Activated T-helper 1 cell treated with anti-CD3 and anti-CD28 coated beads, Interleukin-12 subunit alpha, Interleukin-12 subunit beta, Interleukin-2, Interleukin-4 antibody, amounts not matched to agents 30 ng/mL and 10 ng/mL and 1 ng/mL, durations not matched to agents 14 hours and 24 hours and 36 hours (primary cell): ENCODE data around the gene CACNG4. TPM values are rescaled to one million over a fixed set of nuclear protein-coding genes. Genes with fewer than 3 reads are reported as not detected.

ENCODE experiments used
- DNase-seq: peaks from one replicate; pipeline ENCODE4 v3.0.0; 2021; ENCODE audit warnings: low spot score
- H3K27ac Mint-ChIP-seq: one replicate; pipeline ENCODE4 v1.8.0; 2021; ENCODE audit warnings: mild to moderate bottlenecking, mixed read lengths
- H3K27me3 Mint-ChIP-seq: one replicate; pipeline ENCODE4 v1.8.0; 2022; ENCODE audit warnings: mild to moderate bottlenecking, moderate library complexity, mixed read lengths; ENCODE audit not compliant: insufficient read depth
- H3K36me3 Mint-ChIP-seq: one replicate; pipeline ENCODE4 v1.8.0; 2021; ENCODE audit warnings: low read depth, mixed read lengths
- H3K4me1 Mint-ChIP-seq: one replicate; pipeline ENCODE4 v1.8.0; 2021; ENCODE audit warnings: low read depth, mixed read lengths
- H3K4me3 Mint-ChIP-seq: one replicate; pipeline ENCODE4 v1.8.0; 2021; ENCODE audit warnings: mild to moderate bottlenecking, moderate library complexity, mixed read lengths
- H3K9me3 Mint-ChIP-seq: one replicate; pipeline ENCODE4 v1.8.0; 2021; ENCODE audit warnings: mixed read lengths
- intact Hi-C: fragments of 100-400 bp; cut with micrococcal nuclease; formaldehyde crosslinking; loops from one replicate; pipeline ENCODE4 v1.15.1; 2024
- total RNA-seq: library from RNA; stranded (reverse); gene quantifications from 2 replicates; pipeline ENCODE4 v1.2.3, GENCODE V29; 2022

The CACNG4 gene
- total RNA-seq, 1 donor from 2014 or later, result not detected

DNA sequence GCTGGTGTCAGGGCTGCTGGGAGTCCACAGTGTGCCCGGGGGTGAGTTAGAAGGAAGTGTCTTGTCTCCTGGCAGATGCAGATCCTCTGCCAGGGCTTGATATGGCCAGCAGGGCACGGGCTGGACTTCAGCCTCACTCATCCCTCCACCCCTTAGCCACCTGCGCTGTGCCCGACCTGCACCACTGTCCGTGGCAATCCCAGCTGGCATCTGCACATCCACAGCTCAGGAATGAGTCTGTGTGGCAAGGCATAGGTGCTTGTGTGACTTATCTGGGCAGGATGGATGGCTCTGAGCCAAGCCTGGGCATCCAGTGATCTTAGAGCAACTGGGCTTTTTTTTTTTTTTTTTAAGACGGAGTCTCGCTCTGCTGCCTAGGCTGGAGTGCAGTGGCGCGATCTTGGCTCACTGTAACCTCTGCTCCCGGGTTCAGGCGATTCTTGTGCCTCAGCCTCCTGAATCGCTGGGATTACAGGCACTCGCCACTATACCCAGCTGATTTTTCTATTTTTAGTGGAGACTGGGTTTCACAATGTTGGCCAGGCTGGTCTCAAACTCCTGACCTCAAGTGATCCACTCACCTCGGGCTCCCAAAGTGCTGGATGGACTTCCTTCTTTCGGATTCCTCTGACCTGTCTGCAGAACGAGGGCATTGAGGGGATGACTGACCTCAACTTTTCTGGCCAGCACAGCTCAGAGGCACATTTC, 57.4 kb downstream of the CACNG4 start:
- Mint-ChIP-seq H3K27ac (no peak overlapping the region), H3K4me3 (no peak overlapping the region), H3K9me3 (no peaks in the 10 kb centered on the region), H3K27me3 (peaks cover 3% of the 10 kb centered on the region), H3K36me3 (no peaks in the 10 kb centered on the region), H3K4me1 (no peaks in the 10 kb centered on the region)
- intact Hi-C loops, result no loop called here
- no peak for DNase-seq

DNA sequence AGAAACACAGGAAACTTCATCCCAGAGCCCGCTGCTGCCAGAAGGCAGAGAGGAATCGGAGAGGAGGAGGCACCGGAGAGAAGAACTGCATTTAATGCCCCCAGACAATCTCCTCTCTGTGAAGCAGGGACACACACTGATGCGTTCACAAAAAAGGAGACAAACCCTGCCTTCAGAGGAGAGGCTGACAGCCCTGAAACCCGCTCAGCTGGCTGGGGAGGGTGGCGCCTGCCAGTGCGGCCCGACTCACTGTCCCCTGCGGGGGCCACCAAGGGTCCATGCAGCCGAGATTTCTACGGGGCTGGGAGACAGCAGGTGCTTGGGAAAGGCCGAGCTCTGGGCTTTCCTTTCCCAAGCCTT, 57.9 kb downstream of the CACNG4 start:
- DNase-seq, result no peak
- H3K4me3 Mint-ChIP-seq, result no peak overlapping the region
- no peaks in the 10 kb centered on the region for H3K4me1 Mint-ChIP-seq
- H3K27me3 Mint-ChIP-seq, result peaks cover 3% of the 10 kb centered on the region
- no peaks in the 10 kb centered on the region for H3K9me3 Mint-ChIP-seq
- no peaks in the 10 kb centered on the region for H3K36me3 Mint-ChIP-seq
- intact Hi-C loops, result no loop called here
- H3K27ac Mint-ChIP-seq, result no peak overlapping the region

DNA sequence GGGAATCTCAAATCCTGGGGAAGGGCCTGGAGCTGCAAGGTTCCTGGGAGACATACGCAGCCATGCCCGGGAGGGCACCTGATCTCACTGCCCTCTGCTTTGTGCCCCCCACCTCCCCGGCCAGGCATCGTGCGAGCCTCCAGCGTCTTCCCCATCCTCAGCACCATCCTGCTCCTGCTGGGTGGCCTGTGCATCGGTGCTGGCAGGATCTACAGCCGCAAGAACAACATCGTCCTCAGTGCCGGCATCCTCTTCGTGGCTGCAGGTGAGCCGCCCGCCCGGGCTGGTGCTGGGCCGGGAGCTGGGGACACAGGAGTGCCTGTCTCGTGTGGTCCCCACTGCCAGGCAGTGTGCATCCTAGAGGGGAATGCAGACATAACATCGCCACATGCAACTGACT, 60.2 kb downstream of the CACNG4 start:
- DNase-seq, result no peak
- H3K27me3 Mint-ChIP-seq, result peaks cover 3% of the 10 kb centered on the region
- H3K4me3 Mint-ChIP-seq, result no peak overlapping the region
- intact Hi-C loops, result no loop called here
- no peak overlapping the region for H3K27ac Mint-ChIP-seq
- no peaks in the 10 kb centered on the region for H3K4me1 Mint-ChIP-seq
- no peaks in the 10 kb centered on the region for H3K36me3 Mint-ChIP-seq
- H3K9me3 Mint-ChIP-seq, result no peaks in the 10 kb centered on the region

DNA sequence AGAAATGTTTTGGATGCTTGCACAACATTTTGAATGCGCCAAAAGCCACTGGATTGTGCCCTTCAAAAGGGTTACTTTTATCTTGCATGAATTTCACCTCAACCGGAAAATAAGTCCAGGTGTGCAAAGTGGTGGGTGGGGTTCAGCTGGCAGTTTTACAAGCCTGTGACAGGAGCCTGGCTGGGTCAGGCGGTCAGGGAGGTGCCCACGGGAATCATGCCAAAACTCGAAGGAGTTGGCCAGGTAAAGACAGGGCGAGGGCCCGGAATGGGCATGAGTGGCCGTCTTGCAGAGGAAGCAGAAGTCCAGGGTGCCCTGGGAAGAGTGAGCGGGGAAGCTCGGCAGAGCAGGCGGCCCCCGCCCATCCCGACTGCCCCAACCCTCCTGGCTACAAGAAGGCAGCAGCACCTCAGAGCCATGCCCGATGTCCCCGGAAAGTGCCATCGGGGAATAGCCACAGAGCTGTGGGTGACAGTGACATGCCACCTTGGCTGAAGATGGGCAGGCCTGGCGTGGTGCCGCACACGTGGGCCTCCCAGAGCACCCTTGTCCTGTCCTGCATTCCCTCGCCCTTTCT, 60.8 kb downstream of the CACNG4 start:
- H3K4me3 Mint-ChIP-seq, result no peak overlapping the region
- peaks cover 3% of the 10 kb centered on the region for H3K27me3 Mint-ChIP-seq
- intact Hi-C loops, result no loop called here
- no peak for DNase-seq
- H3K27ac Mint-ChIP-seq, result no peak overlapping the region
- no peaks in the 10 kb centered on the region for H3K36me3 Mint-ChIP-seq
- no peaks in the 10 kb centered on the region for H3K4me1 Mint-ChIP-seq
- H3K9me3 Mint-ChIP-seq, result no peaks in the 10 kb centered on the region

DNA sequence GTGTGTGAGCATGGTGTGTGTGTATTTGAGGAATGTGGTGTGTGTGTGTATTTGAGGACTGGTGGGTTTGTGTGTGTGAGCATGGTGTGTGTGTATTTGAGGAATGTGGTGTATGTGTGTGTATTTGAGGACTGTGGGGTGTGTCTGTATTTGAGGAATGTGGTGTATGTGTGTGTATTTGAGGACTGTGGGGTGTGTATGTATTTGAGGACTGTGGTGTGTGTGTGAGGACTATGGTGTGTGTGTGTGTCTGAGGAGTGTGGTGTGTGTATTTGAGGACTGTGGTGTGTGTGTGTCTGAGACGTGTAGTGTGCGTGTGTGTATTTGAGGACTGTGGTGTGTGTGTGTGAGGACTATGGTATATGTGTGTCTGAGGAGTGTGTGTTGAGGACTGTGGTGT, 61.8 kb downstream of the CACNG4 start:
- DNase-seq, result no peak
- intact Hi-C loops, result no loop called here
- H3K27ac Mint-ChIP-seq, result no peak overlapping the region
- H3K4me3 Mint-ChIP-seq, result no peak overlapping the region
- no peaks in the 10 kb centered on the region for H3K4me1 Mint-ChIP-seq
- H3K27me3 Mint-ChIP-seq, result peaks cover 3% of the 10 kb centered on the region
- H3K9me3 Mint-ChIP-seq, result no peaks in the 10 kb centered on the region
- no peaks in the 10 kb centered on the region for H3K36me3 Mint-ChIP-seq

DNA sequence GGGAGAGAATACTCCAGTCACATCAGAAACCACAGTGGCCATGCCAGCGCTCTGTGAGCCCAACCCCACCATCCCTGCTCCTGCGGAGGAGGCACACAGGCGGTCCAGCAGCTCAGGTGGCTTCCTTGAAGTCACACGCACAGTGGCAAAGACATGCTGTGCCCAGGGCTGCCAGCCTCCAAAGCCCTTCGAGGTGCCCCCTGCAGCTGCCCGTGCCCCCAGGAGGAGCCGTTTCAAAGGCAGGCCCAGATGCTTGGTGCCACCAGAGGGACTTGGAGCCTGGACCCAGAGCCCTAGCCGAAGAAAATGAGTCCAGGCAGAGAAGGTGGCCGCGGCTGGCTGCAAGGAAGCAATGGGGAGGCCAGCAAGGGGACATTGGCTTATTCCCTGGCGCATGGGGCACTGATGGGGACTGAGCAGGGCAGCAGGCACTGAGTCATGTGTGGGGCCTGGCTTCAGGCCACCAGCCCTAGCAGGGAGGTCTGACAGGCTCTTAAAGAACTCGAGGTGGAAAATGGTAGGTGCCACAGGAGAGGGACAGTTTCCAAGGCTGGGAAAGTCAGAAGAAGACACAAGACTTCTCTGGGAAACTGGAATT, 62.6 kb downstream of the CACNG4 start:
- intact Hi-C loops, result no loop called here
- no peaks in the 10 kb centered on the region for H3K36me3 Mint-ChIP-seq
- H3K27me3 Mint-ChIP-seq, result peaks cover 3% of the 10 kb centered on the region
- H3K27ac Mint-ChIP-seq, result no peak overlapping the region
- H3K9me3 Mint-ChIP-seq, result no peaks in the 10 kb centered on the region
- no peak for DNase-seq
- H3K4me3 Mint-ChIP-seq, result no peak overlapping the region
- no peaks in the 10 kb centered on the region for H3K4me1 Mint-ChIP-seq

DNA sequence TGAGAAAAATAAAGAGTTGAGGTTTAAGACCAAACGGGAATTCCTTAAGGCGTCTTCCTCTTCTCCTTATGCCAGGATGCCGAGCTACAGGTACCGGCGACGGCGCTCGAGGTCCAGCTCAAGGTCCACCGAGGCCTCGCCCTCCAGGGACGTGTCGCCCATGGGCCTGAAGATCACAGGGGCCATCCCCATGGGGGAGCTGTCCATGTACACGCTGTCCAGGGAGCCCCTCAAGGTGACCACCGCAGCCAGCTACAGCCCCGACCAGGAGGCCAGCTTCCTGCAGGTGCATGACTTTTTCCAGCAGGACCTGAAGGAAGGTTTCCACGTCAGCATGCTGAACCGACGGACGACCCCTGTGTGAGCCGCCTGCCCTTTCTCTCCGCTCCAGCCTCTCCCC, 66.1 kb downstream of the CACNG4 start:
- H3K9me3 Mint-ChIP-seq, result no peaks in the 10 kb centered on the region

DNA sequence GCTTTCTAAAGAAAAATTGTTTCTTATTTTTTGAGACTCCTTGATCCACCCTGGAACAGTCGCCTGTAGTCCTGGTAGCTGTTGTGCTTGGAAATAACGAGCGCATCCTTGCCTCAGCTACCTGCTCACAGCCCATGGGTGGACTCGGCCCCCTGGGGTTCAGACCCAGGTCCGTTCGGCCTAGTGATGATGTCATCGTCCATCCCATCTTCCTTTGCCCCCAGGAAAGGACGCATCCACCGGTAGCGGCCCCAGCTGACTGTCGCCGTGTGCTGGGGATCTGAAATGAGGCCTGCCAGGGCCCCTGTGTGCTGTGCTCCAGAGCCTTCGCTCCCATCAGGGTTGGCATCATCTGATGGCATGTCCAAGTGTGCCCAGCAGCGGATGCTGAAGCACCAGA, 67.9 kb downstream of the CACNG4 start:
- Mint-ChIP-seq H3K27ac (no peak overlapping the region), H3K36me3 (no peaks in the 10 kb centered on the region), H3K9me3 (no peaks in the 10 kb centered on the region), H3K27me3 (no peaks in the 10 kb centered on the region), H3K4me3 (no peak overlapping the region), H3K4me1 (no peaks in the 10 kb centered on the region)
- intact Hi-C loops, result no loop called here
- no peak for DNase-seq

More for the DNA sequence above, 66.1 kb downstream of the CACNG4 start:
- intact Hi-C loops, result no loop called here
- H3K27me3 Mint-ChIP-seq, result no peaks in the 10 kb centered on the region
- DNase-seq, result no peak
- H3K4me1 Mint-ChIP-seq, result no peaks in the 10 kb centered on the region
- H3K36me3 Mint-ChIP-seq, result no peaks in the 10 kb centered on the region
- no peak overlapping the region for H3K27ac Mint-ChIP-seq
- no peak overlapping the region for H3K4me3 Mint-ChIP-seq

DNA sequence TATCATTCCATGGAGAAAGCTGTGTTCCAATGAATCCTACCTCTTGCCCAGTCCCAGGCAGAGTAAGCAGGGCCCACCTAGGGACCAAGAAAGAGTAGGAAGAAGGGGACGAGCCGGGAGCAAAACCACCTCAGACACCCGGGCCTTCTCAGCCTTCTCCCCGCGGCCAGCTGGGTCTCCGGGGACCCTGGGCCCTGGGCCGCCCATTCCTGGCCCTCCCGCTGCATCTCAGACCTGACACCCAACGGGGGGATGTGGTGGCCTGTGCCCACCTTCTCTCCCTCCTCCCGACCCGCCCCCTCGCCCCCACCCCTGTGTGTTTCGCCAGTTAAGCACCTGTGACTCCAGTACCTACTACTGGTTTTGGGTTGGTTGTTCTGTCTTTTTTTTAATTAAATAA, 68.5 kb downstream of the CACNG4 start:
- no peaks in the 10 kb centered on the region for H3K36me3 Mint-ChIP-seq
- H3K4me1 Mint-ChIP-seq, result no peaks in the 10 kb centered on the region
- intact Hi-C loops, result no loop called here
- no peak overlapping the region for H3K27ac Mint-ChIP-seq
- no peak for DNase-seq
- H3K4me3 Mint-ChIP-seq, result no peak overlapping the region
- no peaks in the 10 kb centered on the region for H3K27me3 Mint-ChIP-seq
- H3K9me3 Mint-ChIP-seq, result no peaks in the 10 kb centered on the region

DNA sequence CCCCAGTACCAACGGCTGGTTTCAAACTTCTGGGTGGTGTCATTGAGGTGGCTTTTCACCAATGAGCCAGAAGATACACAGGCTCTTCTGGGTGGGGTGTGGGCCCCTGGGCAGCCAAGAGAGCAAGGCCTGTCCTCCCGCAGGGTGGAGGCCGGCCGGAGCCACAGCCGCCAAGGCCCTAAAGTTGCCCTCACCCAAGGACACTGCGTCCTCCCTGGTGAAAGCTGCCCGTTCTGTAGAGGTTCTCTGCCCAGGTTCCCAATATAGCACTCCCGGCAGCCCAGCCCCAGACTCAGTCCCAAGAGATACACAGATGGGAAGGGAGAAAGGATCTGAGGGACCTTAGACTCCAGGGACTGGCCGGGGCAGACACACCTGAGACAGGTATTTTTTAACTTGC, 69.1 kb downstream of the CACNG4 start:
- Mint-ChIP-seq H3K4me3 (no peak overlapping the region), H3K27ac (no peak overlapping the region), H3K27me3 (no peaks in the 10 kb centered on the region), H3K4me1 (no peaks in the 10 kb centered on the region), H3K36me3 (no peaks in the 10 kb centered on the region), H3K9me3 (no peaks in the 10 kb centered on the region)
- intact Hi-C loops, result no loop called here
- no peak for DNase-seq

DNA sequence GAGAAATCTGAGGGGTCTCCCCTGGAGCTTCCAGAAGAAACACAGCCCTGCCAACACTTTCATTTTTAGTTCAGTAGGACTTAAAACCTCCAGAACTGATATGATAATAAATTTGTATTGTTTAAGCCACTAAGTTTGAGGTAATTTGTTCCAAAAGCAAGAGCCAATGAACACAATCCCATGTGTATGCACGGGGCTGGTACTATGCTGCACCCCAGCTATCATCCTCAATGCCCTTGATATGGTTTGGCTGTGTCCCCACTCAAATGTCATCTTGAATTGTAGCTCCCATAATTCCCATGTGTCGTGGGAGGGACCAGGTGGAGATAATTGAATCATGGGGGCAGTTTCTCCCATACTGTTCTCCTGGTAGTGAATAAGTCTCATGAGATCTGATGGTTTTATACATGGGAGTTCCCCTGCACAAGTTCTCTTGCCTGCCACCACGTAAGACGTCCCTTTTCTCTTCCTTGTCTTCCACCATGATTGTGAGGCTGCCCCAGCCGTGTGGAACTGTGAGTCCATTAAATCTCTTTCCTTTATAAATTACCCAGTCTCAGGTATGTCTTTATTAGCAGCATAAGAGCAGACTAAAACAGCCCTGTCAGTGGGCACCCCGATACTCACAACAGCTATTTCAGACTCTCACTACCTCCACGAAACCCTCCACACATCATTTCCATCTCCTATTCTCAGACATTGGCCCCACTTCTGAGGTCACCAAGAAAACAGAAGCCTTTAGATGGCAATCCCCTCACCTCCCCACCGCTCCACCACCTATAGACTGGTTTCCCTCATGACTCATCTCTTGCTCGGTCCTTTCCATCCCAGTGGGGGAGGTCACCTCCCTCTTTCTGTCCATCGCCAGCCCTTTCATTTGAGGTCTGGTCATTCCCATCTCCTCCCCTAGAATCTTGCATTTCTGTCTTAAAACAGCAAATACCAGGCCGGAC, 70.9 kb downstream of the CACNG4 start:
- Mint-ChIP-seq H3K27ac (peak overlapping the region; percentile 4), H3K4me3 (no peak overlapping the region), H3K4me1 (no peaks in the 10 kb centered on the region), H3K9me3 (no peaks in the 10 kb centered on the region), H3K36me3 (no peaks in the 10 kb centered on the region), H3K27me3 (no peaks in the 10 kb centered on the region)
- intact Hi-C loops, result no loop called here
- DNase-seq, result no peak

DNA sequence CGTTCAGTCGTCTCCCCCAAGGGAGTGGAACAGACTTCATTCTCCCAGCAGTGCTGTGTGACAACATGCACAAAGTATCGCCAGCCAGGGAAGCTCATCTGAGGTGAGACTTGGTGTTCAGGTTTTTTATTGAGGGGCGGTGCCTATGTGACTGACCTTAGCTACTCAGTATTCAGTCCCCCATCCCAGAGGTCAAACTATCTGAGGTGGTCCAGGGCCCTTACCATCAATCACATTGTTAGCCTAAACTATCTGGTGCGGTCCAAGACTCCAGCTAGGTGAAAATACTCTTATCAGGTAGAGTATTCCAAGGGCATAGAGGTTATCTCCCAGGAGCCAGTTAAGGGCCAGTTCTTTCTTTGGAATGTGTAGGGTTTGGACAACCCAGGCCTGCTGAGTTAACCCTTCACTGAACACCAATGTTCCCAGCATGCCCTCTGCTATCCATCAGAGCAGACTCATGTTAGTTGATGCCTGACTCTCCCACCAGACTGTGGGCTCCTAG, 74.4 kb downstream of the CACNG4 start:
- H3K36me3 Mint-ChIP-seq, result no peaks in the 10 kb centered on the region
- no peak for DNase-seq
- H3K27me3 Mint-ChIP-seq, result no peaks in the 10 kb centered on the region
- no peaks in the 10 kb centered on the region for H3K9me3 Mint-ChIP-seq
- H3K4me3 Mint-ChIP-seq, result no peak overlapping the region
- H3K27ac Mint-ChIP-seq, result no peak overlapping the region
- intact Hi-C loops, result no loop called here
- no peaks in the 10 kb centered on the region for H3K4me1 Mint-ChIP-seq

DNA sequence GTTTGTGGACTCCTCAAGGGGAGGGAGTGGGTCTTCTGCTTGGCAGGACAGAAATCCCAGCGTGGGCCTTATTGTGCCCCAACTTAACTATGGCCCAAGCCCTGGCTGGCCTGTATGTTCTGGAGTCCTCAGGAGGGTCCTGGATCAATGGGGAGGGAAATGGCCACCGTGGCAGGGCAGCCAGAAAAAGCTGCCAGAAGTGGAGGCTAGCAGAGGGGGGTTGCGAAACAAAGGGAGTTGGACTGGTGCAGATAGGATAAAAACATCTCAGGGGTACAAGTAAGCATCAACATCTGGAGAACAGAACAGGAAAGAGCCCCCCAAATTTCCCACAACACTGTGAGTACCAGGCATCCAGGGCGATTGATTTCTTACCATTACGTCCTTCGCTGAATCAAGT, 76.1 kb downstream of the CACNG4 start:
- Mint-ChIP-seq H3K4me1 (no peaks in the 10 kb centered on the region), H3K9me3 (no peaks in the 10 kb centered on the region), H3K27me3 (no peaks in the 10 kb centered on the region), H3K4me3 (no peak overlapping the region), H3K36me3 (no peaks in the 10 kb centered on the region), H3K27ac (no peak overlapping the region)
- DNase-seq, result no peak
- intact Hi-C loops, result no loop called here
